ENCODE results near the gene CRB1.

DNA sequence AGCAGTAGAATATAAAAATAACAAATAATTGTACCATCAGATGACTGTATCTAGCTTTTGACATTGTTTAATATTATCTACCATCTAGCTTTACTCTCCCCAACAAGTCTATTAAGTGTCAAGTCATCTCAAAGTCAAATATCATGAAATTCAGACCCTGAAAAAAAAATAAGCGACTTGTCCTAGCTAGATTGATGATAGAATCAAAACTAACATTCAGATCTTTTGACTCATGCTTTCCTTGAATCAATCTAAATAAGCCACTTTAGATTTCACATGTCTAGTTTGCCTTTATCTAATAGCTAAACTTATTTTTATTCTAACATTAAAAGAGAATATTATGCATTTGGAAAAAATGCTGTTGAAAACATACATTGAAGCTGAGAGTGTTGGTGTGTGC is 35.4 kb downstream of the CRB1 start:
- TF ChIP-seq POLR2A (IDR thresholded peaks at IDR 0.05), result no peak
- TF ChIP-seq, protein P1, sequence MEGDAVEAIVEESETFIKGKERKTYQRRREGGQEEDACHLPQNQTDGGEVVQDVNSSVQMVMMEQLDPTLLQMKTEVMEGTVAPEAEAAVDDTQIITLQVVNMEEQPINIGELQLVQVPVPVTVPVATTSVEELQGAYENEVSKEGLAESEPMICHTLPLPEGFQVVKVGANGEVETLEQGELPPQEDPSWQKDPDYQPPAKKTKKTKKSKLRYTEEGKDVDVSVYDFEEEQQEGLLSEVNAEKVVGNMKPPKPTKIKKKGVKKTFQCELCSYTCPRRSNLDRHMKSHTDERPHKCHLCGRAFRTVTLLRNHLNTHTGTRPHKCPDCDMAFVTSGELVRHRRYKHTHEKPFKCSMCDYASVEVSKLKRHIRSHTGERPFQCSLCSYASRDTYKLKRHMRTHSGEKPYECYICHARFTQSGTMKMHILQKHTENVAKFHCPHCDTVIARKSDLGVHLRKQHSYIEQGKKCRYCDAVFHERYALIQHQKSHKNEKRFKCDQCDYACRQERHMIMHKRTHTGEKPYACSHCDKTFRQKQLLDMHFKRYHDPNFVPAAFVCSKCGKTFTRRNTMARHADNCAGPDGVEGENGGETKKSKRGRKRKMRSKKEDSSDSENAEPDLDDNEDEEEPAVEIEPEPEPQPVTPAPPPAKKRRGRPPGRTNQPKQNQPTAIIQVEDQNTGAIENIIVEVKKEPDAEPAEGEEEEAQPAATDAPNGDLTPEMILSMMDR (IDR thresholded peaks at IDR 0.05), result no peak
